Stimulated activated effector memory CD8-positive, alpha-beta T cell treated with anti-CD3 and anti-CD28 coated beads, Interleukin-12 subunit alpha, Interleukin-12 subunit beta, amount 100 ng/mL, for 72 hours (primary cell): ENCODE data around the gene MON2.
A peak's percentile ranks its signal among the peaks of the same experiment; 100 is the strongest.
"Not testable (repeated sequence)": the region's sequence is repeated elsewhere in the genome, so short reads cannot be mapped to it uniquely, and the experiment has no call there.

ENCODE experiments used
- ATAC-seq: fragments of 150-1000 bp; cut with Tn5 transposase; 2 replicates; pipeline ENCODE4 v1.10.0; 2021
- DNase-seq, 2 donors: peaks; one replicate each; pipeline ENCODE4 v3.0.0; 2021 to 2022; ENCODE audit warnings: low spot score in 2 of 2
- H3K27ac Mint-ChIP-seq: one replicate; pipeline ENCODE4 v1.8.0; 2022; ENCODE audit warnings: mild to moderate bottlenecking, mixed read lengths
- H3K36me3 Mint-ChIP-seq: one replicate; pipeline ENCODE4 v1.8.0; 2022; ENCODE audit warnings: mild to moderate bottlenecking, mixed read lengths
- H3K4me1 Mint-ChIP-seq: one replicate; pipeline ENCODE4 v1.8.0; 2022; ENCODE audit warnings: mixed read lengths
- H3K4me3 Mint-ChIP-seq: one replicate; pipeline ENCODE4 v1.8.0; 2022; ENCODE audit warnings: mild to moderate bottlenecking, mixed read lengths
- H3K9me3 Mint-ChIP-seq: one replicate; pipeline ENCODE4 v1.8.0; 2022; ENCODE audit warnings: mixed read lengths

Gene MON2

DNA sequence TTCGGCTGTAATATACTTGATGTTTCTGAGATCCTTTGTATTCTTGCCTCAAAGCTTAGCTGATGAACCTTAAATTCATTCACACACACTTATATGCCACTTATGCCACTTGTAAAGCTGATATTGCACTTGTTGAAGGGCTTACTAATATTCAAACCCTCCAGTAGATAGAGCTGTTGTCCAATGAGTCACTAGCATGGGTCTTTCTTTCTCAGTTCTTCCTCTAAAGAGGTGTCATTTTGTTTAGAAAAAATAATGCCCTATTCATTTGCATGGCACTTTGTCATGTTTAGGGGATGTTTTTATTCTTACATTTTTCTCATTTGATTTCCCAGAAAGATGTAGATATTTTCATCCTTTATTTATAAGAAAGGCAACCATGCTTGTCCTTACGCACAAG is 56.4 kb downstream of the MON2 start:
- Mint-ChIP-seq H3K9me3 (no peaks in the 10 kb centered on the region), H3K27ac (no peak overlapping the region), H3K4me3 (no peak overlapping the region), H3K4me1 (no peaks in the 10 kb centered on the region), H3K36me3 (peaks cover 36% of the 10 kb centered on the region)
- no peak for DNase-seq
- ATAC-seq: peak; percentile 94

DNA sequence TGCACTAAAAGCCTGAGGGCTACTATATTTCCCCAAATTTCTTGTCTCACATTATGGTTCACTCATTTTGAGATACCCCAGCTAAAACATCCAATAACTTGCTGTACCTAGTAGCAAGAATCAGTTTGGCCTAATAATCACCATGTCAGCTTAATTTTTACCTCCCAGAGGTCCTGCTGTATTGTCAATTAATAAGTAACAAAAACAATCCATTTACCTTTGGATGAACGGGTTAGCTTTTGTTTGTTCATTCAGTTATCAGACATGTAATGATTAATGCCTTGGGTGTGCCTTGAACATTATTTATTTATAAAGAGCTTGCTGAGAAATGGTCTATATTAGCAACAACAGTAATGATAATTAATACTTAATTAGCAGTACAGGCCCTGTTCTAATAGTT is 57.0 kb downstream of the MON2 start:
- no peaks in the 10 kb centered on the region for H3K4me1 Mint-ChIP-seq
- ATAC-seq: no peak

DNA sequence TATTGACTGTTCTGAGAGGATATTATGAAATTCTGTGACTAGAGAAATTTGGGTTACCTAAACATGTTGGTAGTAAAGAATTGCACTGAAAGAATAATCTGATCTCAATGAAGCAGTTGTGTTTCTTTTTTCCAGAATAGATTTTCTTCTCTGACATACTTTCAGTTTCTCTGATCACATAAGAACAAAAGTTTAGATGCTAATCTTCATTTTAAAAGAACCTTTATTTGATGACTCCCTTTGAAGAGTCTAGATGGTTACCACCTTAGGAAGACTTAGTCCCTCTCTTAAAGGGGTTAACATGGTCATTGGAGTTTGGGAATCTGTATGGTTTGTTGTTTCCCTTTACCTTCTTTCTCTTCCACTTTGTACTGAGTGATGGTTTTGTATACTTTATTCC is 58.6 kb downstream of the MON2 start:
- Mint-ChIP-seq H3K4me3 (peak overlapping the region; percentile 5), H3K36me3 (peaks cover 39% of the 10 kb centered on the region), H3K4me1 (no peaks in the 10 kb centered on the region), H3K9me3 (no peaks in the 10 kb centered on the region), H3K27ac (peak overlapping the region; percentile 50)
- no peak for DNase-seq
- ATAC-seq: no peak

More for the DNA sequence above, 57.0 kb downstream of the MON2 start:
- no peak overlapping the region for H3K27ac Mint-ChIP-seq
- H3K4me3 Mint-ChIP-seq: no peak overlapping the region
- H3K9me3 Mint-ChIP-seq: no peaks in the 10 kb centered on the region
- peaks cover 39% of the 10 kb centered on the region for H3K36me3 Mint-ChIP-seq
- no peak for DNase-seq

DNA sequence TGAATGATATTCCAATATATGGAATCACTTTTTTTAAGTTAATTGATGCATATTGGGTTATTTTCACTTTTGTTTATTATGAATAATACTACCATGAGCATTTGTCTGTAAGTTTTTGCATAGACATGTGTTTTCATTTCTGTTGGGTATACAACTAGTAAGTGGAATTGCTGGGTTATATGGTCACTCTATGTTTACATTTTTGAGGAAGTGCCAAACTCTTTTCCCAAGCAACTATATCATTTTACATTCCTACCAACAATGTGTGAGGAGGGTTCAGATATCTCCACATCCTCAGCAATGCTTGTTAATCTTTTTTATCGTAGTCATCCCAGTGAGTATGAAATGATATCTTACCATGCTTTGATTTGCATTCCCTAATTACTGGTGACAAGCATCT is 64.0 kb downstream of the MON2 start:
- peaks cover 86% of the 10 kb centered on the region for H3K36me3 Mint-ChIP-seq
- no peak for DNase-seq
- no peaks in the 10 kb centered on the region for H3K9me3 Mint-ChIP-seq
- no peak overlapping the region for H3K4me3 Mint-ChIP-seq
- no peaks in the 10 kb centered on the region for H3K4me1 Mint-ChIP-seq
- ATAC-seq: no peak
- no peak overlapping the region for H3K27ac Mint-ChIP-seq

DNA sequence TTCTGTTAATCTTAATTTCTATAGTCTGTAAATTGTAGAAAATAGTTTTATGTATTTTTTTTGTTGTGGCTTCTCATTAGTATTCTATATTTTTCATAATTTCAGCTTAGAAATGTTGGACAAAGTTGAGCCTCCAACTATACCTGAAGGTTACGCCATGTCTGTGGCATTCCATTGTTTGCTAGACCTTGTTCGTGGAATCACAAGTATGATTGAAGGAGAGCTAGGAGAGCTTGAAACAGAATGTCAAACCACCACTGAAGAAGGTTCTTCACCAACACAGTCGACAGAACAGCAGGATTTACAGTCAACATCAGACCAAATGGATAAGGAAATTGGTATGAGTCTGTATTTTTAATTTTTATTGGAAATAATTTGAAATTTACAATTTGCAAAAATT is 65.7 kb downstream of the MON2 start:
- no peak for DNase-seq
- ATAC-seq: no peak
- H3K36me3 Mint-ChIP-seq: peaks cover 93% of the 10 kb centered on the region
- H3K4me3 Mint-ChIP-seq: no peak overlapping the region
- no peak overlapping the region for H3K27ac Mint-ChIP-seq
- H3K9me3 Mint-ChIP-seq: no peaks in the 10 kb centered on the region
- H3K4me1 Mint-ChIP-seq: no peaks in the 10 kb centered on the region

DNA sequence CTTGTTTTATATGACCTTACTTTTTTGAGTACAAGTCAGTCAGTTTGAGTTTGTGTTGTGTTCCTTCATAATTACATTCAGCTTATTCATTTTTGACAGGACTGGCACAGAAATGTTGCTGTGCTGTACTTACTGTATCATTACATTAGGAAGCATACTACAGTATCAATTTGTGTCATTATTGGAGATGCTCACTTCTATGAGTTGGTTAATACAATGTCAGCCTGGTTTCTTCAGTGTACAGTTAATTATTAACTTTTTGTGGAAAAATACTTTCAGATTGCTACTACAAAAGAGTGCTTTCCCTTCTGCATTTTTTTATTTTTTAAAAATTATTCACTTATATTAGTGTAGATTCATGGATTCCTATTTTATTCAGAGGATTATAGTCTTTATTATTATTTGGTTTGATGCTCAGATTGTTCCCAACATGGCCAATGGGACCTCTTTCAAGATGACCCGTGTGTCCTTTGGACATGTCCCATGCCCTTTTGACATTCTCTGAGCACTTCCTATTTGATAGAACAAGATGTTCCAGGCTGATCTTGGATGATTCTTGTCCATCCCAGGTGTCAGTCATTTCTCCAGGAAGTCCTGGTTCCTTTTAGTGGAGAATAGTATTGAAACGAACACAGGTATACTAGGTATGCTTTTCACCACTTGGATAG is 66.6 kb downstream of the MON2 start:
- Mint-ChIP-seq H3K9me3 (no peaks in the 10 kb centered on the region), H3K36me3 (peaks cover 93% of the 10 kb centered on the region), H3K4me1 (no peaks in the 10 kb centered on the region), H3K4me3 (no peak overlapping the region), H3K27ac (peak overlapping the region; percentile 7)
- ATAC-seq (no peak), DNase-seq (no peak)

DNA sequence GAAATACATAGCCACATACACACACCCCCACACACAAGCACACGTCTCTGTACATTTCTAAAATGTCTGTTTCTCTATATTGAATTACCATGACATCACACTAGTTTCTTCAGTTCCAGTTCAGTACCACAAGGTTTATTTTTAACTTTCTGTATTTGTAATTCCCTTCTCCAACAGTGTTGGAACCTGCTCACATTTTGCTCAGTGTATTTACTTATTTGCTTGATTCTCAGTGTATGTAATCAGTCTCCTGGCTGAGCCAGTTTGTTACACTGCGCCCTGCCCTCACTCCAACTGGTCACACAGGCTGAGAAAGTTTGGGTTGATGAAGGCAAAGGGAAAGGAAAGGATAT is 67.1 kb downstream of the MON2 start:
- Mint-ChIP-seq H3K36me3 (peaks cover 97% of the 10 kb centered on the region), H3K9me3 (no peaks in the 10 kb centered on the region), H3K27ac (peak overlapping the region; percentile 7), H3K4me1 (no peaks in the 10 kb centered on the region), H3K4me3 (no peak overlapping the region)
- DNase-seq (no peak), ATAC-seq (no peak)

DNA sequence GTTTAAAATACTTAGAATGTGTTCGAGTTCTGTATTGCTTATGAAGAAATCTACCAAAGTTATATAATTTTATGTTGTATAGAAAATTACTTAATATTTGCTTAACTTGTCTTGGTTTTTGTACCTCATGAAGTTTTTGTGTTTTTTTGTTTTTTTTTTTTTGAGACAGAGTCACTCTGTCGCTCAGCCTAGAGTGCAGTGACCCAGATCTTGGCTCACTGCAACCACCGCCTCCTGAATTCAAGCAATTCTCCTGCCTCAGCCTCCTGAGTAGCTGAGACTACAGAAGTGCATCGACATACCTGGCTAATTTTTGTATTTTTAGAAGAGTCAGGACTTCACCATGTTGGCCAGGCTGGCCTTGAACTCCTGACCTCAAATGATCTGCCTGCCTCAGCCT is 69.9 kb downstream of the MON2 start:
- DNase-seq: no peak
- H3K4me3 Mint-ChIP-seq: no peak overlapping the region
- no peak overlapping the region for H3K27ac Mint-ChIP-seq
- no peaks in the 10 kb centered on the region for H3K4me1 Mint-ChIP-seq
- no peaks in the 10 kb centered on the region for H3K9me3 Mint-ChIP-seq
- ATAC-seq: no peak
- peaks cover 95% of the 10 kb centered on the region for H3K36me3 Mint-ChIP-seq

DNA sequence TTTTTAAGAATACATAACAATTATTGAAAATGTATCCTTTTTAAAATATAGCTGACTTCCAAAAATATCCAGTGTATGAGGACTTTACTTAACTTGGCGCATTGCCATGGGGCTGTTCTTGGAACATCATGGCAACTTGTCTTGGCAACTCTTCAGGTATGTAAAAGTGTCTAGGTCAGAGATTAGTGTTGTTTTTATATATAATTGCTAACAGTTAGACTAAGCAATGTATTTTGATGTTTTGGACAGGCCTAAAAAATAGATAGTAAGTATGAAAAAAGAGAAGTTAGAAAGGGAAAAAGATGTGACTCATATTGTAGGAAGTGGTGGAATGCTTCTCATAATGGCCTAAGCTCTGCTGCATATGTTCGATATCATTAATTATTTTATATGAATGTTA is 70.9 kb downstream of the MON2 start:
- H3K4me1 Mint-ChIP-seq: peaks cover 4% of the 10 kb centered on the region
- peaks cover 95% of the 10 kb centered on the region for H3K36me3 Mint-ChIP-seq
- H3K9me3 Mint-ChIP-seq: no peaks in the 10 kb centered on the region
- no peak overlapping the region for H3K4me3 Mint-ChIP-seq
- ATAC-seq: no peak
- DNase-seq: no peak
- no peak overlapping the region for H3K27ac Mint-ChIP-seq

DNA sequence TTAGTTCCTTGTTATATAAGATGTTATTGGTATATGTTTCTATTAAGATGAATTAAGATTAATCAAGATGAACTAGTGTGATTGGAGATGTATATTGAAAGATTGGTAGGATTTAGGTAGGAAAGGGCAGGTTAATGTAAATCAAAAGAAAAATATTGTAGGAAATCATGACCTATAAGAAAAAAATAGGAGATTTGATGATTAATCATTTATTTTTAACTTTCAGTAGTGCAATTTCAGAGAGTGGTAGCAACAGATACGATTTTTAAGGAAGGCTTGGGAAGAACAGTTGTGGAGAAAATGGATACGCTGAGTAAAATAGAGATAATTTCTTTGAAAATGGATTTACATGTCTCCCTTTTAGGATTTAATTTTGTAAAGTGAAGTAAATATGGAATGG is 73.7 kb downstream of the MON2 start:
- H3K4me1 Mint-ChIP-seq: peaks cover 7% of the 10 kb centered on the region
- no peak overlapping the region for H3K4me3 Mint-ChIP-seq
- DNase-seq (no peak), ATAC-seq (no peak)
- H3K36me3 Mint-ChIP-seq: peaks cover 95% of the 10 kb centered on the region
- H3K9me3 Mint-ChIP-seq: no peaks in the 10 kb centered on the region
- no peak overlapping the region for H3K27ac Mint-ChIP-seq

DNA sequence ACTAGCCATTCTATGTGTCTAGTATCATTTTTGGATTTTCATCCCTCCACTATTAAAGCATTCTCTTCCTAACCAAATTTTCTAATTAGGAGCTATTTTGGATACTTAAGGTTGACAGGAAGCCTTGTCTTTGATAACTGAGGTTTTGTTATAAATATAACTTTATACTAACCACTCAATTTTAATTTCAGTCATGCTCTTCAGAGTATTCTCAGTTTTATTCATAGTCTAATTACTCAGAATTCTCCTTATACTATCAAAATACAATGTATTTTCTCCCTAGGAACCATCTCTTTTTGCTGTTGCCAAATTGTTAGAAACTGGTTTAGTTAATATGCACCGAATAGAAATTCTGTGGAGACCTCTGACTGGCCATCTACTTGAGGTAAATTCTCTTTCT is 76.2 kb downstream of the MON2 start:
- H3K36me3 Mint-ChIP-seq: peaks cover 93% of the 10 kb centered on the region
- H3K27ac Mint-ChIP-seq: peak overlapping the region; percentile 43
- H3K4me1 Mint-ChIP-seq: peaks cover 7% of the 10 kb centered on the region
- no peak for DNase-seq
- no peak overlapping the region for H3K4me3 Mint-ChIP-seq
- ATAC-seq: peak; percentile 43
- H3K9me3 Mint-ChIP-seq: no peaks in the 10 kb centered on the region

DNA sequence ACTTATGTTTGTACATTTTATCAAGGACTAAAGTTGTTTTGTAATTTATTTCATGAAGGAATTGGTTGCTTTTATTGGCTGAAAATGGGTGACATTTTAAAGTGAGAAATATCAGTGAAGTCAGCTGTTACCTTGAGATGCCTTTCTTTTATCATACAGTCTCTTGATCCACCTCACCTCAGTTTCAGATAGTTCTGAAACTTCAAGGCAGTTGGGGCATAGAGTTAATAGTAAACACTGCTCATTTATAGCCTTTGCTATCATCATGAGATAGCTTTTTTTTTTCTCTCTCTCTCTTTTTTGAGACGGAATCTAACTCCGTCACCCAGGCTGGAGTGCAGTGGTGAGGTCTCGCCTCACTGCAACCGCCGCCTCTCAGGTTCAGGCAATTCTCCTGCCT is 76.7 kb downstream of the MON2 start:
- peaks cover 93% of the 10 kb centered on the region for H3K36me3 Mint-ChIP-seq
- DNase-seq (no peak), ATAC-seq (no peak)
- H3K9me3 Mint-ChIP-seq: no peaks in the 10 kb centered on the region
- H3K4me1 Mint-ChIP-seq: peaks cover 7% of the 10 kb centered on the region
- H3K4me3 Mint-ChIP-seq: no peak overlapping the region
- no peak overlapping the region for H3K27ac Mint-ChIP-seq

DNA sequence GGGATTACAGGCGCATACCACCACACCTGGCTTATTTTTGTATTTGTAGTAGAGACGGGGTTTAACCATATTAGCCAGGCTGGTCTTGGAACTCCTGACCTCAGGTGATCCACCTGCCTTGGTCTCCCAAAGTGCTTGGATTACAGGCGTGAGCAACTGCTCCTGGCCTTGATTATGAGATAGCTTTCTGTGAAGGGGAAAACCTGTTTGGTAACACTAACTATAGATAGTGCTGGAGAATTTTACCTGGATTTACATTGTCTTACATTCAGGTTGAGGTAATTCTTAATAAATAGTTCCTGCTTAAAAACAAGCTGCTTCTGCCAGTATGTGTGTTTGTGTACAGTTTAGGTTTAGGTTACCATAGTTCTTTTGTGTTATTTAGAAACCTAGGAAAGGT is 77.1 kb downstream of the MON2 start:
- H3K36me3 Mint-ChIP-seq: peaks cover 90% of the 10 kb centered on the region
- H3K4me1 Mint-ChIP-seq: peaks cover 7% of the 10 kb centered on the region
- ATAC-seq: no peak
- no peak overlapping the region for H3K27ac Mint-ChIP-seq
- no peak overlapping the region for H3K4me3 Mint-ChIP-seq
- no peaks in the 10 kb centered on the region for H3K9me3 Mint-ChIP-seq
- no peak for DNase-seq

DNA sequence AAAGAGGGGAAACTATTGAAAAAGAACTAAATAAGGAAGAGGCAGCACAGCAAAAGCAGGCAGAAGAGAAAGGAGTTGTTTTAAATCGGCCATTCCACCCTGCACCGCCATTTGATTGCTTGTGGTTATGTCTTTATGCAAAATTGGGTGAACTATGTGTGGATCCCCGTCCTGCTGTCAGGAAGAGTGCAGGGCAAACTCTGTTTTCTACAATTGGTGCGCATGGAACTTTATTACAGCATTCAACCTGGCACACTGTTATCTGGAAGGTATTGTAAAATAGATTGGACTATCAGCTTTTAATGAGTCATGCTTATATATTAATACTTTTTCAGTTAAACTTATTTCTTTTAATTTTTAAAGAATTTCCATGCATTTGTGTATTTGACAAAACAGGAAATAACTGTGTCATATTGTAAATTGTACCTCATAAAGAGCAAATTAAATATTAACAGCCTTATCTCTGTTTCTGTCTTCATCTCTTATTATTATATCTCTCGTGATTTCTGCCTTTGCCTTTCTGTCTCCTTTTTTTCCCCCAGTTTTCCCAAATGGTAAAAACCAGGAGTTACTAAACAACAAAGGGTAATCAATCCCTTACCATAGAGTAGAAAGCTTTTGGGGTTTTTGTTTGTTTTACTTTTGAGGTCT is 86.4 kb downstream of the MON2 start:
- no peak overlapping the region for H3K27ac Mint-ChIP-seq

DNA sequence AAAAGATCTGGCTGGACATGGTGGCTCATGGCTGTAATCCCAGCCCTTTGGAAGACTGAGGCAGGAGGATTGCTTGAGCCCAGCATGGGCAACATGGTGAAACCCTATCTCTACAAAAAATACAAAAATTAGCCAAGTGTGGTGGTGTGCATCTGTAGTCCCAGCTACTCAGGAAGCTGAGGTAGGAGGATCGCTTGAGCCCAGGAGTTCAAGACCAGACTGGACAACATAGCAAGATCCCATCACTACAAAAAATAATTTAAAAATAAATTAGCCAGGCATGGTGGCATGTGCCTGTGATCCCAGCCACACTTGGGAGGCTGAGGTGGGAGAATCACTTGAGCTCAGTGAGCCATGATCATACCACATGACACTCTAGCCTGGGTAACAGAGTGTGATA is 92.7 kb downstream of the MON2 start:
- ATAC-seq: not testable (repeated sequence)

More for the DNA sequence above, 86.4 kb downstream of the MON2 start:
- DNase-seq (no peak), ATAC-seq (no peak)
- Mint-ChIP-seq H3K4me3 (no peak overlapping the region), H3K9me3 (no peaks in the 10 kb centered on the region), H3K36me3 (peaks cover 90% of the 10 kb centered on the region), H3K4me1 (no peaks in the 10 kb centered on the region)

DNA sequence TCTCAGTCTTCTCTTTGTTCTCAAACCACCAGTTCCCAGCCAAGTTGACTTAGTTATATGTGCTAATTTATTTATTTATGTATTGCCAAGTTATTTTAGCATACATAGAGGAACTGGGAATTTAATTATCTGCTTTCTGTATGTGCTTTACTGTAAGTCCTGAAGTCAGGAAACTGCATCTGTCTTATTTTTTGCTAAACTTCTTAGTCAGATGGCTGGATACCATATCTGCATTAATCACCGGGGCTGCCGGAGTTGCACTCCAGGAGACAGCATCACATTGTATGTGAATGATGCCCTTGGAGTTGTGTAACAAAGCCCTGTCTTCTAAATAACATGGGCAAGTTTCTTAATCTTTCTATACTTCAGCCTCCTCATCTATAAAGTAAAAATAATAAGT is 96.2 kb downstream of the MON2 start:
- DNase-seq: no peak
- H3K4me3 Mint-ChIP-seq: no peak overlapping the region
- ATAC-seq: no peak
- no peak overlapping the region for H3K27ac Mint-ChIP-seq
- H3K36me3 Mint-ChIP-seq: peaks cover 70% of the 10 kb centered on the region
- H3K9me3 Mint-ChIP-seq: no peaks in the 10 kb centered on the region
- H3K4me1 Mint-ChIP-seq: no peaks in the 10 kb centered on the region

More for the DNA sequence above, 92.7 kb downstream of the MON2 start:
- peaks cover 75% of the 10 kb centered on the region for H3K36me3 Mint-ChIP-seq
- H3K4me3 Mint-ChIP-seq, DNase-seq, H3K27ac Mint-ChIP-seq, H3K9me3 Mint-ChIP-seq, H3K4me1 Mint-ChIP-seq: not testable (repeated sequence)
